ENCODE results near the gene BCAR3. TPM values are rescaled to one million over a fixed set of nuclear protein-coding genes. Genes with fewer than 3 reads are reported as not detected.

Gene BCAR3
- total RNA-seq, 2 donors from 2014 or later: 32.7 to 48.7 TPM

- no peaks in the 10 kb centered on the region for H3K36me3 ChIP-seq (ENCODE audit: control insufficient read depth, insufficient read depth, low read length)
- no peak for TF ChIP-seq CTCF (conservative IDR thresholded peaks at IDR 0.05)
- peaks cover 16% of the 10 kb centered on the region for H3K4me1 Mint-ChIP-seq
- H3K4me1 ChIP-seq (ENCODE audit: control insufficient read depth, insufficient read depth, low read length): peaks cover under 1% of the 10 kb centered on the region
- H3K27me3 ChIP-seq (ENCODE audit: control insufficient read depth, insufficient read depth, low read length, poor library complexity, severe bottlenecking): no peaks in the 10 kb centered on the region
- H3K9ac ChIP-seq (ENCODE audit: extremely low read depth, low read length, poor library complexity, severe bottlenecking): no peak overlapping the region
- H3K27me3 Mint-ChIP-seq (ENCODE audit: insufficient read depth): no peaks in the 10 kb centered on the region
- H3K36me3 Mint-ChIP-seq (ENCODE audit: low read depth): no peaks in the 10 kb centered on the region
- 88 to 89% methylated on average over 3 to 7 of the region's 7 CpGs for WGBS, 2 experiments (ENCODE audit: insufficient coverage in 1 of 2, insufficient read length in 1 of 2)
- no peak overlapping the region for H3K4me3 ChIP-seq (ENCODE audit: low read length)
- DNase-seq: no peak
- no peak overlapping the region for H3K27ac Mint-ChIP-seq
- H3K27ac ChIP-seq (ENCODE audit: low read depth, low read length): no peak overlapping the region
- no peak overlapping the region for H3K4me3 Mint-ChIP-seq
- no peaks in the 10 kb centered on the region for H3K9me3 ChIP-seq (ENCODE audit: control insufficient read depth, low read length)
- no peaks in the 10 kb centered on the region for H3K9me3 Mint-ChIP-seq
These were observed 11.4 kb upstream of the BCAR3 start for GRCh38 chr1:93692983-93693591.

GRCh38 chr1:93692451-93692861 is 10.8 kb upstream of the BCAR3 start:
- no peak for TF ChIP-seq CTCF (conservative IDR thresholded peaks at IDR 0.05)
- Histone ChIP-seq H3K27me3 (ENCODE audit: control insufficient read depth, insufficient read depth, low read length, poor library complexity, severe bottlenecking) (no peaks in the 10 kb centered on the region), H3K27ac (ENCODE audit: low read depth, low read length) (no peak overlapping the region), H3K9me3 (ENCODE audit: control insufficient read depth, low read length) (no peaks in the 10 kb centered on the region), H3K9ac (ENCODE audit: extremely low read depth, low read length, poor library complexity, severe bottlenecking) (no peak overlapping the region), H3K36me3 (ENCODE audit: control insufficient read depth, insufficient read depth, low read length) (no peaks in the 10 kb centered on the region), H3K4me1 (ENCODE audit: control insufficient read depth, insufficient read depth, low read length) (peaks cover 6% of the 10 kb centered on the region), H3K4me3 (ENCODE audit: low read length) (no peak overlapping the region)
- 96 to 100% methylated on average over 1 to 2 of the region's 2 CpGs for WGBS, 2 experiments (ENCODE audit: insufficient coverage in 1 of 2, insufficient read length in 1 of 2)
- H3K9me3 Mint-ChIP-seq: no peaks in the 10 kb centered on the region
- no peaks in the 10 kb centered on the region for H3K27me3 Mint-ChIP-seq (ENCODE audit: insufficient read depth)
- H3K4me3 Mint-ChIP-seq: no peak overlapping the region
- H3K36me3 Mint-ChIP-seq (ENCODE audit: low read depth): no peaks in the 10 kb centered on the region
- H3K27ac Mint-ChIP-seq: no peak overlapping the region
- no peak for DNase-seq
- H3K4me1 Mint-ChIP-seq: peaks cover 16% of the 10 kb centered on the region

GRCh38 chr1:93692026-93692425 is 10.4 kb upstream of the BCAR3 start:
- Histone ChIP-seq H3K9ac (ENCODE audit: extremely low read depth, low read length, poor library complexity, severe bottlenecking) (no peak overlapping the region), H3K9me3 (ENCODE audit: control insufficient read depth, low read length) (no peaks in the 10 kb centered on the region), H3K27ac (ENCODE audit: low read depth, low read length) (no peak overlapping the region), H3K36me3 (ENCODE audit: control insufficient read depth, insufficient read depth, low read length) (no peaks in the 10 kb centered on the region), H3K4me1 (ENCODE audit: control insufficient read depth, insufficient read depth, low read length) (peaks cover 6% of the 10 kb centered on the region), H3K4me3 (ENCODE audit: low read length) (no peak overlapping the region), H3K27me3 (ENCODE audit: control insufficient read depth, insufficient read depth, low read length, poor library complexity, severe bottlenecking) (no peaks in the 10 kb centered on the region)
- DNase-seq: no peak
- TF ChIP-seq CTCF (conservative IDR thresholded peaks at IDR 0.05): no peak
- H3K36me3 Mint-ChIP-seq (ENCODE audit: low read depth): no peaks in the 10 kb centered on the region
- H3K4me3 Mint-ChIP-seq: no peak overlapping the region
- H3K27me3 Mint-ChIP-seq (ENCODE audit: insufficient read depth): no peaks in the 10 kb centered on the region
- H3K9me3 Mint-ChIP-seq: no peaks in the 10 kb centered on the region
- no peak overlapping the region for H3K27ac Mint-ChIP-seq
- WGBS, 2 experiments (ENCODE audit: insufficient coverage in 1 of 2, insufficient read length in 1 of 2): 86 to 96% methylated on average over 4 of the region's 4 CpGs
- H3K4me1 Mint-ChIP-seq: peaks cover 16% of the 10 kb centered on the region
